Subcutaneous abdominal adipose tissue (tissue), 5 donors: ENCODE measurements around the gene IL10RB.
A peak's percentile ranks its signal among the peaks of the same experiment; 100 is the strongest.
"Not testable (repeated sequence)": the region's sequence is repeated elsewhere in the genome, so short reads cannot be mapped to it uniquely, and the experiment has no call there.

ENCODE experiments used
- H3K27ac ChIP-seq: one replicate; pipeline ENCODE4 v1.7.0; 2013; ENCODE audit warnings: low read depth, mild to moderate bottlenecking, inconsistent platforms, low read length, moderate library complexity
- H3K27me3 ChIP-seq, 5 donors: one replicate each; pipeline ENCODE4 v1.7.0; 2013; ENCODE audit warnings: low read length in 5 of 5, inconsistent platforms in 1 of 5; ENCODE audit not compliant: control insufficient read depth in 5 of 5, insufficient read depth in 4 of 5
- H3K36me3 ChIP-seq, 5 donors: one replicate each; pipeline ENCODE4 v1.7.0; 2013; ENCODE audit warnings: low read length in 5 of 5; ENCODE audit not compliant: control insufficient read depth in 5 of 5, insufficient read depth in 5 of 5
- H3K4me1 ChIP-seq, 5 donors: one replicate each; pipeline ENCODE4 v1.7.0; 2013; ENCODE audit warnings: low read length in 5 of 5, mild to moderate bottlenecking in 3 of 5, moderate library complexity in 1 of 5; ENCODE audit not compliant: control insufficient read depth in 5 of 5, insufficient read depth in 5 of 5
- H3K4me3 ChIP-seq, 5 donors: one replicate each; pipeline ENCODE4 v1.7.0; 2013; ENCODE audit warnings: low read length in 5 of 5, low read depth in 1 of 5
- H3K9ac ChIP-seq, 5 donors: one replicate each; pipeline ENCODE4 v1.7.0; 2013; ENCODE audit warnings: low read length in 5 of 5, mild to moderate bottlenecking in 4 of 5, moderate library complexity in 3 of 5
- H3K9me3 ChIP-seq, 5 donors: one replicate each; pipeline ENCODE4 v1.7.0; 2013; ENCODE audit warnings: low read length in 5 of 5; ENCODE audit not compliant: control insufficient read depth in 5 of 5
- donor health status: healthy.
- donor health status: healthy.
- donor health status: healthy.
- donor health status: healthy.
- donor health status: healthy.

The IL10RB gene

GRCh38 chr21:33240404-33240803 lies 25.8 kb upstream of the IL10RB start:
- no peak overlapping the region for H3K9ac ChIP-seq
- H3K27me3 ChIP-seq, result no peaks in the 10 kb centered on the region
- peaks cover 7 to 58% (median 25%) of the 10 kb centered on the region in 5 donors for H3K4me1 ChIP-seq
- H3K27ac ChIP-seq, result no peak overlapping the region
- no peaks in the 10 kb centered on the region for H3K9me3 ChIP-seq
- no peak overlapping the region for H3K4me3 ChIP-seq
- peaks cover 6 to 14% (median 11%) of the 10 kb centered on the region in 5 donors for H3K36me3 ChIP-seq

- H3K36me3 ChIP-seq, result peaks cover 13 to 25% (median 23%) of the 10 kb centered on the region in 5 donors
- no peaks in the 10 kb centered on the region for H3K27me3 ChIP-seq
- H3K9ac ChIP-seq, result no peak overlapping the region
- H3K4me1 ChIP-seq, result peaks cover 2 to 56% (median 20%) of the 10 kb centered on the region in 5 donors
- no peaks in the 10 kb centered on the region for H3K9me3 ChIP-seq
- no peak overlapping the region for H3K27ac ChIP-seq
- no peak overlapping the region for H3K4me3 ChIP-seq
Measured at GRCh38 chr21:33241846-33242245, 24.3 kb upstream of the IL10RB start.

- not testable (repeated sequence) for H3K9me3 ChIP-seq, H3K27ac ChIP-seq, H3K4me3 ChIP-seq, H3K27me3 ChIP-seq, H3K9ac ChIP-seq
- Histone ChIP-seq H3K4me1 (peaks cover 2 to 57% (median 16%) of the 10 kb centered on the region in 5 donors), H3K36me3 (peaks cover 18 to 33% (median 31%) of the 10 kb centered on the region in 5 donors)
Measured at GRCh38 chr21:33242846-33243245, 23.3 kb upstream of the IL10RB start.

- H3K27ac ChIP-seq, result peak overlapping the region; percentile 64
- H3K4me3 ChIP-seq, result no peak overlapping the region
- no peak overlapping the region for H3K9ac ChIP-seq
- no peaks in the 10 kb centered on the region for H3K9me3 ChIP-seq
- peaks cover 0 to 43% (median 12%) of the 10 kb centered on the region in 5 donors for H3K4me1 ChIP-seq
- H3K36me3 ChIP-seq, result peaks cover 23 to 44% (median 38%) of the 10 kb centered on the region in 5 donors
- no peaks in the 10 kb centered on the region for H3K27me3 ChIP-seq
Measured at GRCh38 chr21:33244082-33244778, 21.9 kb upstream of the IL10RB start.

- Histone ChIP-seq H3K4me1 (peaks cover 0 to 39% (median 12%) of the 10 kb centered on the region in 5 donors), H3K4me3 (no peak overlapping the region), H3K9me3 (no peaks in the 10 kb centered on the region), H3K36me3 (peaks cover 23 to 49% (median 44%) of the 10 kb centered on the region in 5 donors), H3K9ac (no peak overlapping the region), H3K27me3 (no peaks in the 10 kb centered on the region), H3K27ac (peak overlapping the region; percentile 64)
Measured at GRCh38 chr21:33244779-33245105, 21.4 kb upstream of the IL10RB start.

- Histone ChIP-seq H3K4me3 (no peak overlapping the region), H3K4me1 (peaks cover 0 to 39% (median 12%) of the 10 kb centered on the region in 5 donors), H3K27ac (no peak overlapping the region), H3K9me3 (no peaks in the 10 kb centered on the region), H3K9ac (no peak overlapping the region), H3K27me3 (no peaks in the 10 kb centered on the region), H3K36me3 (peaks cover 23 to 53% (median 46%) of the 10 kb centered on the region in 5 donors)
Measured at GRCh38 chr21:33245289-33245918, 20.8 kb upstream of the IL10RB start.

GRCh38 chr21:33246506-33246905 lies 19.7 kb upstream of the IL10RB start:
- H3K9ac ChIP-seq, result no peak overlapping the region
- H3K27me3 ChIP-seq, result no peaks in the 10 kb centered on the region
- no peak overlapping the region for H3K27ac ChIP-seq
- no peak overlapping the region for H3K4me3 ChIP-seq
- H3K9me3 ChIP-seq, result no peaks in the 10 kb centered on the region
- peaks cover 29 to 63% (median 52%) of the 10 kb centered on the region in 5 donors for H3K36me3 ChIP-seq
- H3K4me1 ChIP-seq, result peaks cover 0 to 36% (median 12%) of the 10 kb centered on the region in 5 donors

- Histone ChIP-seq H3K36me3 (peaks cover 29 to 64% (median 52%) of the 10 kb centered on the region in 5 donors), H3K4me1 (peaks cover 0 to 36% (median 12%) of the 10 kb centered on the region in 5 donors), H3K27ac (no peak overlapping the region), H3K9ac (no peak overlapping the region), H3K27me3 (no peaks in the 10 kb centered on the region), H3K9me3 (no peaks in the 10 kb centered on the region), H3K4me3 (no peak overlapping the region)
Measured at GRCh38 chr21:33246963-33247362, 19.2 kb upstream of the IL10RB start.

GRCh38 chr21:33247599-33247998 lies 18.6 kb upstream of the IL10RB start:
- H3K36me3 ChIP-seq, result peaks cover 35 to 70% (median 56%) of the 10 kb centered on the region in 5 donors
- no peaks in the 10 kb centered on the region for H3K27me3 ChIP-seq
- H3K27ac ChIP-seq, result no peak overlapping the region
- H3K4me1 ChIP-seq, result peaks cover 0 to 39% (median 12%) of the 10 kb centered on the region in 5 donors
- H3K9ac ChIP-seq, result no peak overlapping the region
- H3K4me3 ChIP-seq, result no peak overlapping the region
- H3K9me3 ChIP-seq, result no peaks in the 10 kb centered on the region

GRCh38 chr21:33249331-33250002 lies 16.7 kb upstream of the IL10RB start:
- no peak overlapping the region for H3K27ac ChIP-seq
- no peaks in the 10 kb centered on the region for H3K9me3 ChIP-seq
- H3K4me1 ChIP-seq, result peaks cover 0 to 38% (median 11%) of the 10 kb centered on the region in 5 donors
- H3K36me3 ChIP-seq, result peaks cover 40 to 87% (median 66%) of the 10 kb centered on the region in 5 donors
- H3K9ac ChIP-seq, result no peak overlapping the region
- H3K27me3 ChIP-seq, result no peaks in the 10 kb centered on the region
- H3K4me3 ChIP-seq, result no peak overlapping the region
